K562 (cell line): ENCODE data around the gene DHRS12. TPM values are rescaled to one million over a fixed set of nuclear protein-coding genes. Genes with fewer than 3 reads are reported as not detected.

Source experiments
- BDP1 ChIP-seq: IDR thresholded peaks from 3 replicates; pipeline ENCODE4 v1.6.1; 2011; ENCODE audit not compliant: insufficient read length, insufficient read depth
- CEBPZ ChIP-seq: fragments of 150-350 bp; IDR thresholded peaks from 2 replicates; pipeline ENCODE4 v1.6.1; 2014; ENCODE audit warnings: low read depth, mild to moderate bottlenecking, low read length, borderline replicate concordance
- EHMT2 ChIP-seq: fragments of 450-650 bp; IDR thresholded peaks from 2 replicates; pipeline ENCODE4 v1.6.1; 2018; ENCODE audit warnings: antibody characterized with exemption
- HNRNPH1 ChIP-seq: fragments of 200-400 bp; formaldehyde crosslinking; optimal IDR thresholded peaks from 2 replicates; pipeline ENCODE3; 2017; ENCODE audit warnings: low read depth, mild to moderate bottlenecking, low read length, moderate library complexity
- LCOR ChIP-seq: sonication (generic); formaldehyde crosslinking; IDR thresholded peaks from 2 replicates; pipeline ENCODE4 v1.8.0; 2022; ENCODE audit warnings: mild to moderate bottlenecking, missing genetic modification reagents
- MCM5 ChIP-seq: fragments of 450-650 bp; IDR thresholded peaks from 2 replicates; pipeline ENCODE4 v1.6.1; 2016; ENCODE audit warnings: low read depth
- MTF1 ChIP-seq: fragments of 250-450 bp; sonication (Bioruptor Pico); IDR thresholded peaks from 2 replicates; pipeline ENCODE4 v1.9.0; 2021; ENCODE audit warnings: moderate library complexity, mild to moderate bottlenecking, inconsistent platforms, borderline replicate concordance
- NFRKB ChIP-seq: fragments of 450-650 bp; IDR thresholded peaks from 2 replicates; pipeline ENCODE4 v1.6.1; 2016; ENCODE audit warnings: low read depth
- NR4A1 ChIP-seq, 2 experiments: fragments of 250-450 bp in 1 of 2; fragments of 450-650 bp in 1 of 2; sonication (Bioruptor Pico) in 1 of 2; IDR thresholded peaks; 2 replicates each; pipeline versions ENCODE4 v1.4.0 to v1.6.1; 2016 to 2020; ENCODE audit warnings: mild to moderate bottlenecking in 2 of 2, missing compliant biosample characterization in 1 of 2, missing genetic modification characterization in 1 of 2, moderate library complexity in 1 of 2
- PHB2 ChIP-seq: fragments of 450-650 bp; IDR thresholded peaks from 2 replicates; pipeline ENCODE4 v1.6.1; 2017; ENCODE audit warnings: low read depth
- POLR2G ChIP-seq: fragments of 200-400 bp; formaldehyde crosslinking; IDR thresholded peaks from 2 replicates; pipeline ENCODE4 v1.6.1; 2017; ENCODE audit warnings: low read depth, mild to moderate bottlenecking, antibody characterized with exemption, low read length, moderate library complexity
- PRDM10 ChIP-seq: fragments of 450-650 bp; IDR thresholded peaks from 2 replicates; pipeline ENCODE4 v1.6.1; 2018; ENCODE audit not compliant: partially characterized antibody
- PURB ChIP-seq: sonication (generic); formaldehyde crosslinking; IDR thresholded peaks from 2 replicates; pipeline ENCODE4 v1.9.0; 2021; ENCODE audit warnings: low read depth, mild to moderate bottlenecking, missing genetic modification reagents
- TCF7L2 ChIP-seq: fragments of 150-350 bp; IDR thresholded peaks from 2 replicates; pipeline ENCODE4 v1.6.1; 2016; ENCODE audit warnings: low read depth, mild to moderate bottlenecking, low read length, moderate library complexity
- THRB ChIP-seq: fragments of 450-650 bp; formaldehyde crosslinking; conservative IDR thresholded peaks from 2 replicates; pipeline ENCODE4 v1.4.0; 2022; ENCODE audit warnings: mild to moderate bottlenecking, missing genetic modification characterization
- U2AF1 ChIP-seq: fragments of 200-400 bp; formaldehyde crosslinking; optimal IDR thresholded peaks from 2 replicates; pipeline ENCODE3; 2017; ENCODE audit warnings: mild to moderate bottlenecking, low read depth, low read length, moderate library complexity
- ZFP36 ChIP-seq: fragments of 150-350 bp; IDR thresholded peaks from 2 replicates; pipeline ENCODE4 v1.6.1; 2018; ENCODE audit warnings: low read length, low read depth; ENCODE audit not compliant: partially characterized antibody
- polyA plus RNA-seq, 8 experiments: library from polyadenylated mRNA; depleted of rRNA in 4 of 8; stranded (reverse) in 5 of 8; unstranded in 3 of 8; fragments of >200 nt; fragmentation: Nextera tagmentation in 2 of 8; fragmentation: Illumina TruSeq in 1 of 8; extraction: Ambion mirVana in 2 of 8; extraction: Trizol in 1 of 8; gene quantifications; 2 replicates each; pipeline versions ENCODE4 v1.2.1 to v1.2.3, GENCODE V29; 2011 to 2014; ENCODE audit warnings: inconsistent platforms in 1 of 8, missing spikeins in 1 of 8
- total RNA-seq, 7 experiments: library from RNA; depleted of rRNA in 6 of 7; stranded (reverse); fragments of >200 nt in 6 of 7; fragmentation: Illumina TruSeq in 2 of 7; extraction: Trizol in 2 of 7; gene quantifications; 2 replicates each; pipeline versions ENCODE4 v1.2.1 to v1.2.3, GENCODE V29; 2011 to 2021; ENCODE audit warnings: low replicate concordance in 1 of 7

The DHRS12 gene
- total and polyA plus RNA-seq, 9 of the 15 experiments (the other 6 are each of a cell fraction or from before 2014, with no cell fraction given) = 0.62 to 2.7 (median 0.98) TPM

DNA sequence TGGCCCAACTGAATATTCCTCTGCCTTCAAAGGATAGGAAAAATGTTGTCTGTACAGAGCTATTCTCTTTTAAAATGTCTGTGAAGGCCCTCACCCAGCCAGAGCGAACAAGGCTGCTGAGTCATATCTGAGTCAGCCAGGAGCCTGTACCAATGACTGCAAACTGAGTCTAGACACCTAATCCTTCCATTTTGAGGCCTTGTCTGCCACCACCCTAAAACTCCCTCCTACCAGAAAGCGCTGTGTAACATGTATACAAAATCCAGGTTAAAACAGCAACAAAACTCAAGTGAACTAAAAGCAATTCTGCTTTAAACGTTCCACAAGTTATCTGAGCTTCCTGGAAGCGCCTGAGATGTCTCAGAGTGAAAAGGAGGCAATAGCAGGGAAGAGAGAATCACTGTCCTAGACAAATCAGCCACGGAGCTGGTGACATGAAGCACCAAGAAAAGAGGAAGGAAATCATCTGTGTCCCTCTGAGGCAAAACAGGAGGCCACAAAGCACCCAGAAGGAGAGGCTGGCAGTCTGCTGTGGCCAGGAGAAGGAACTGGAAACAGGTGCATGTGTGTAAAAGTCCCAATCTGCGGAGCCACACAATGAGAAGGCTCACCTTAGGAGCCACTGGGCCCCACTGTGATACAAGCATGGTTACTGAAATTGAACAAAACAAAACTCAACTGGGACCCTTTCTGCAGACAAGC lies 10.2 kb downstream of the DHRS12 start (continued):
- TF ChIP-seq THRB (CRISPR knock-in tag) = no peak
- TF ChIP-seq MCM5 = no peak
- no peak for TF ChIP-seq MTF1
- no peak for TF ChIP-seq POLR2G
- no peak for TF ChIP-seq NR4A1 (CRISPR knock-in tag; IDR thresholded peaks at IDR 0.05)
- no peak for TF ChIP-seq NR4A1 (tag; IDR thresholded peaks at IDR 0.05)
- no peak for TF ChIP-seq TCF7L2
- no peak for TF ChIP-seq NFRKB
- TF ChIP-seq U2AF1 = no peak
- no peak for TF ChIP-seq PHB2
- TF ChIP-seq EHMT2 = 0 out of 2 replicates have a peak, but pooled peaks have one; percentile 38
- TF ChIP-seq BDP1 = no peak
- no peak for TF ChIP-seq ZFP36
- peak; percentile 64 for TF ChIP-seq PRDM10
- no peak for TF ChIP-seq HNRNPH1
- TF ChIP-seq PURB (CRISPR knock-in tag) = no peak
- no peak for TF ChIP-seq LCOR
- TF ChIP-seq CEBPZ = no peak
- TF ChIP-seq, all 486 proteins: peak for 29
